GM23338 (cell line): ENCODE data around the gene TEKTIP1. TPM values are rescaled to one million over a fixed set of nuclear protein-coding genes. Genes with fewer than 3 reads are reported as not detected.

ENCODE experiments used
- ATAC-seq: fragments of 200-7000 bp; cut with Tn5 transposase; 3 replicates; pipeline ENCODE4 v1.9.1; 2020
- DNase-seq: peaks from one replicate; pipeline ENCODE4 v3.0.0-alpha.2; 2015; ENCODE audit warnings: low spot score
- H2AFZ ChIP-seq: fragments of 200-600 bp; sonication (generic); 2 replicates; pipeline ENCODE4 v1.8.0; 2016; ENCODE audit warnings: antibody characterized with exemption, mild to moderate bottlenecking, moderate library complexity
- H3F3A ChIP-seq: fragments of 200-600 bp; sonication (generic); replicated peaks from 2 replicates; pipeline ENCODE4 v1.8.0; 2017; ENCODE audit warnings: antibody characterized with exemption, mixed run types, low read depth
- H3K27ac ChIP-seq: fragments of 200-600 bp; sonication (generic); 2 replicates; pipeline ENCODE4 v1.6.1; 2016; ENCODE audit warnings: low read depth
- H3K27me3 ChIP-seq: fragments of 200-600 bp; sonication (generic); 2 replicates; pipeline ENCODE4 v1.8.0; 2016; ENCODE audit warnings: mild to moderate bottlenecking, mixed run types, moderate library complexity; ENCODE audit not compliant: insufficient read depth
- H3K36me3 ChIP-seq: fragments of 200-600 bp; sonication (generic); 2 replicates; pipeline ENCODE4 v1.8.0; 2016; ENCODE audit warnings: mild to moderate bottlenecking; ENCODE audit not compliant: insufficient read depth
- H3K4me1 ChIP-seq: fragments of 200-600 bp; sonication (generic); 2 replicates; pipeline ENCODE4 v1.8.0; 2016; ENCODE audit warnings: mild to moderate bottlenecking, moderate library complexity; ENCODE audit not compliant: insufficient read depth
- H3K4me2 ChIP-seq: fragments of 200-600 bp; sonication (generic); 2 replicates; pipeline ENCODE4 v1.7.1; 2017; ENCODE audit warnings: mixed run types
- H3K4me3 ChIP-seq: fragments of 200-600 bp; sonication (generic); 2 replicates; pipeline ENCODE4 v1.6.1; 2016; ENCODE audit warnings: mixed run types
- H3K79me2 ChIP-seq: fragments of 200-600 bp; sonication (generic); replicated peaks from 2 replicates; pipeline ENCODE4 v1.8.0; 2017; ENCODE audit warnings: mild to moderate bottlenecking; ENCODE audit not compliant: insufficient read depth
- H3K9me2 ChIP-seq: fragments of 200-600 bp; sonication (generic); 2 replicates; pipeline ENCODE4 v1.8.0; 2017; ENCODE audit not compliant: insufficient read depth
- H4K20me1 ChIP-seq: fragments of 200-600 bp; sonication (generic); replicated peaks from 2 replicates; pipeline ENCODE4 v1.8.0; 2017; ENCODE audit warnings: mild to moderate bottlenecking; ENCODE audit not compliant: insufficient read depth
- H3K27ac Mint-ChIP-seq: 2 replicates; pipeline ENCODE4 v1.8.0; 2020; ENCODE audit warnings: inconsistent platforms, mild to moderate bottlenecking, moderate library complexity, mixed read lengths
- H3K27me3 Mint-ChIP-seq: 3 replicates; pipeline ENCODE4 v1.8.0; 2022; ENCODE audit warnings: low read depth, mild to moderate bottlenecking, moderate library complexity, mixed read lengths, inconsistent platforms; ENCODE audit not compliant: insufficient read depth, poor library complexity
- H3K36me3 Mint-ChIP-seq: 3 replicates; pipeline ENCODE4 v1.8.0; 2021; ENCODE audit warnings: low read depth, mild to moderate bottlenecking, inconsistent platforms, moderate library complexity, mixed read lengths
- H3K4me1 Mint-ChIP-seq: 3 replicates; pipeline ENCODE4 v1.8.0; 2020; ENCODE audit warnings: mild to moderate bottlenecking, inconsistent platforms, mixed read lengths
- H3K4me3 Mint-ChIP-seq: 3 replicates; pipeline ENCODE4 v1.8.0; 2021; ENCODE audit warnings: moderate library complexity, mild to moderate bottlenecking, inconsistent platforms, mixed read lengths
- H3K9me3 Mint-ChIP-seq: 3 replicates; pipeline ENCODE4 v1.8.0; 2020; ENCODE audit warnings: moderate library complexity, mild to moderate bottlenecking, inconsistent platforms, mixed read lengths
- CREB1 ChIP-seq: fragments of 250-450 bp; sonication (Bioruptor Pico); IDR thresholded peaks from 2 replicates; pipeline ENCODE4 v1.5.0; 2020; ENCODE audit warnings: low read depth, mild to moderate bottlenecking, moderate library complexity
- polyA plus RNA-seq: library from polyadenylated mRNA; unstranded; fragments of >200 nt; fragmentation: Nextera tagmentation; extraction: Ambion mirVana; gene quantifications from 2 replicates; pipeline ENCODE4 v1.2.1, GENCODE V29; 2016
- small RNA-seq: library from RNA; depleted of rRNA; stranded (forward); fragments of <200 nt; gene quantifications from one replicate; pipeline ENCODE3, GENCODE V24; 2014; ENCODE audit warnings: low replicate concordance
- total RNA-seq: library from RNA; depleted of rRNA; stranded (reverse); fragments of >200 nt; shearing (Covaris generic); gene quantifications from 2 replicates; pipeline ENCODE4 v1.2.3, GENCODE V29; 2014; rRNA removed
- TF ChIP-seq, protein P1 (sequence below), 2 experiments: fragments of 200-600 bp in 1 of 2; sonication (generic) in 1 of 2; conservative IDR thresholded peaks; 2 replicates each; pipeline versions ENCODE4 v1.5.1 to v1.6.1; 2016 to 2017; ENCODE audit warnings: antibody characterized with exemption in 2 of 2, low read depth in 2 of 2, mild to moderate bottlenecking in 2 of 2, moderate library complexity in 1 of 2

The TEKTIP1 gene
- total and polyA plus RNA-seq, 2 experiments from 2014 or later = not detected

DNA sequence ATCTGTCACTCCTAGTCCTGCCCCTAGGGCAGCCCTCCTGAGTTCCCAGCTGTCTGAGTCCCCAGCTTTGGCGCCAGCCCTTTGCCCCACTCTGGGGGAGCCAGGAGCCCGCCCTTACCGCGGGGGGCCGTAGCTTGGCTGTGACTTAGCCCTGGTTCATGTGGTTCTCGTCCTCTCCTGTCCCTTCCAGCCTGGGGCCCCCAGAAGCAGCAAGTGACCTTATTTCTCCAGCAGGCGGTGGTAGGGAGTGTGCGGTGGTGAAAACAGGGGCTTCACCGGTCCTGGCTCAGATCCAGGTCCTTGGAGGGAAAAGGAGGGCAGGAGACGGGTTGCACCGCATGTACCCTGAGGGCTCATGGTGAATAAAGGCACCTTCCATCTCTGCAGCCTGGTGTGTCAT, 54.2 kb downstream of the TEKTIP1 start:
- Histone ChIP-seq H3F3A (peaks cover 6% of the 10 kb centered on the region; the same call in 1 of the 2 replicates), H3K4me2 (no peak overlapping the region), H4K20me1 (no peaks in the 10 kb centered on the region), H3K27me3 (peaks cover 10% of the 10 kb centered on the region), H3K9me2 (no peaks in the 10 kb centered on the region), H3K4me3 (no peak overlapping the region), H3K79me2 (no peaks in the 10 kb centered on the region), H3K27ac (no peak overlapping the region), H3K36me3 (no peaks in the 10 kb centered on the region), H2AFZ (no peak overlapping the region), H3K4me1 (no peaks in the 10 kb centered on the region)
- H3K4me1 Mint-ChIP-seq = no peaks in the 10 kb centered on the region
- ATAC-seq = peak; percentile 95
- peak; percentile 75 for DNase-seq
- H3K27me3 Mint-ChIP-seq = peaks cover 6% of the 10 kb centered on the region
- peaks cover 3% of the 10 kb centered on the region; the same call in 2 of the 3 replicates for H3K36me3 Mint-ChIP-seq
- H3K4me3 Mint-ChIP-seq = no peak overlapping the region
- no peak overlapping the region for H3K27ac Mint-ChIP-seq
- H3K9me3 Mint-ChIP-seq = peaks cover 17% of the 10 kb centered on the region
- TF ChIP-seq, protein P1, sequence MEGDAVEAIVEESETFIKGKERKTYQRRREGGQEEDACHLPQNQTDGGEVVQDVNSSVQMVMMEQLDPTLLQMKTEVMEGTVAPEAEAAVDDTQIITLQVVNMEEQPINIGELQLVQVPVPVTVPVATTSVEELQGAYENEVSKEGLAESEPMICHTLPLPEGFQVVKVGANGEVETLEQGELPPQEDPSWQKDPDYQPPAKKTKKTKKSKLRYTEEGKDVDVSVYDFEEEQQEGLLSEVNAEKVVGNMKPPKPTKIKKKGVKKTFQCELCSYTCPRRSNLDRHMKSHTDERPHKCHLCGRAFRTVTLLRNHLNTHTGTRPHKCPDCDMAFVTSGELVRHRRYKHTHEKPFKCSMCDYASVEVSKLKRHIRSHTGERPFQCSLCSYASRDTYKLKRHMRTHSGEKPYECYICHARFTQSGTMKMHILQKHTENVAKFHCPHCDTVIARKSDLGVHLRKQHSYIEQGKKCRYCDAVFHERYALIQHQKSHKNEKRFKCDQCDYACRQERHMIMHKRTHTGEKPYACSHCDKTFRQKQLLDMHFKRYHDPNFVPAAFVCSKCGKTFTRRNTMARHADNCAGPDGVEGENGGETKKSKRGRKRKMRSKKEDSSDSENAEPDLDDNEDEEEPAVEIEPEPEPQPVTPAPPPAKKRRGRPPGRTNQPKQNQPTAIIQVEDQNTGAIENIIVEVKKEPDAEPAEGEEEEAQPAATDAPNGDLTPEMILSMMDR (conservative IDR thresholded peaks at IDR 0.05; ENCODE audit: low read depth in 2 of 2) = peak; percentile 51 to 70
- no peak for TF ChIP-seq CREB1 (CRISPR knock-in tag)

Small RNA genes within 50 kb of the gene (small RNA-seq; reads per million reads assigned to genes)
- gene AC005786.1 (not detected), gene RF00212 (not detected)

Other genes starting within 250 kb of the TEKTIP1 start
- 0.58 and 1.3 TPM in 2 replicates for gene NFIC, start 172.6 kb upstream of the TEKTIP1 start, total RNA-seq
- 5.3 and 8.2 TPM in 2 replicates for gene NFIC, start 172.6 kb upstream of the TEKTIP1 start, polyA plus RNA-seq
- 4.7 and 5.0 TPM in 2 replicates for gene SMIM24, start 58.6 kb upstream of the TEKTIP1 start, total RNA-seq
- gene SMIM24, start 58.6 kb upstream of the TEKTIP1 start, polyA plus RNA-seq = 19.0 and 21.5 TPM in 2 replicates
- gene SMIM44, start 55.7 kb upstream of the TEKTIP1 start, total RNA-seq = not detected in 2 replicates
- not detected in 2 replicates for gene SMIM44, start 55.7 kb upstream of the TEKTIP1 start, polyA plus RNA-seq
- 34.1 and 34.7 TPM in 2 replicates for gene DOHH, start 38.5 kb upstream of the TEKTIP1 start, total RNA-seq
- 19.0 TPM in 2 replicates for gene DOHH, start 38.5 kb upstream of the TEKTIP1 start, polyA plus RNA-seq
- gene FZR1, start 32.9 kb upstream of the TEKTIP1 start, total RNA-seq = 38.4 and 39.2 TPM in 2 replicates
- 12.9 and 16.1 TPM in 2 replicates for gene FZR1, start 32.9 kb upstream of the TEKTIP1 start, polyA plus RNA-seq
- gene MFSD12, start 18.4 kb downstream of the TEKTIP1 start, total RNA-seq = 75.5 and 91.1 TPM in 2 replicates
- 35.3 and 36.1 TPM in 2 replicates for gene MFSD12, start 18.4 kb downstream of the TEKTIP1 start, polyA plus RNA-seq
- gene HMG20B, start 33.8 kb downstream of the TEKTIP1 start, total RNA-seq = 107 and 130 TPM in 2 replicates
- 74.1 and 77.8 TPM in 2 replicates for gene HMG20B, start 33.8 kb downstream of the TEKTIP1 start, polyA plus RNA-seq
- gene GIPC3, start 46.3 kb downstream of the TEKTIP1 start, total RNA-seq = 0.59 and 1.6 TPM in 2 replicates
- 0.26 and 0.48 TPM in 2 replicates for gene GIPC3, start 46.3 kb downstream of the TEKTIP1 start, polyA plus RNA-seq
- gene TBXA2R, start 67.7 kb downstream of the TEKTIP1 start, total RNA-seq = 0.73 and 0.82 TPM in 2 replicates
- gene TBXA2R, start 67.7 kb downstream of the TEKTIP1 start, polyA plus RNA-seq = 0.42 and 0.47 TPM in 2 replicates
- 47.4 and 47.7 TPM in 2 replicates for gene CACTIN, start 87.6 kb downstream of the TEKTIP1 start, total RNA-seq
- gene CACTIN, start 87.6 kb downstream of the TEKTIP1 start, polyA plus RNA-seq = 14.3 and 16.9 TPM in 2 replicates
- gene PIP5K1C, start 161.3 kb downstream of the TEKTIP1 start, total RNA-seq = 35.2 and 46.7 TPM in 2 replicates
- 11.8 and 13.5 TPM in 2 replicates for gene PIP5K1C, start 161.3 kb downstream of the TEKTIP1 start, polyA plus RNA-seq
- 19.8 and 23.9 TPM in 2 replicates for gene TJP3, start 169.2 kb downstream of the TEKTIP1 start, total RNA-seq
- gene TJP3, start 169.2 kb downstream of the TEKTIP1 start, polyA plus RNA-seq = 14.1 and 18.2 TPM in 2 replicates
- gene APBA3, start 222.5 kb downstream of the TEKTIP1 start, total RNA-seq = 31.8 and 56.1 TPM in 2 replicates
- gene APBA3, start 222.5 kb downstream of the TEKTIP1 start, polyA plus RNA-seq = 16.6 and 17.2 TPM in 2 replicates
- 29.7 and 47.3 TPM in 2 replicates for gene MRPL54, start 223.5 kb downstream of the TEKTIP1 start, total RNA-seq
- gene MRPL54, start 223.5 kb downstream of the TEKTIP1 start, polyA plus RNA-seq = 89.9 and 93.1 TPM in 2 replicates
- gene RAX2, start 233.1 kb downstream of the TEKTIP1 start, total RNA-seq = not detected in 2 replicates
- gene RAX2, start 233.1 kb downstream of the TEKTIP1 start, polyA plus RNA-seq = 0.13 TPM in 1 of 2 replicates, not detected in the other
- gene MATK, start 247.2 kb downstream of the TEKTIP1 start, total RNA-seq = 21.4 and 30.3 TPM in 2 replicates
- 13.4 and 14.1 TPM in 2 replicates for gene MATK, start 247.2 kb downstream of the TEKTIP1 start, polyA plus RNA-seq